ENCODE measurements around the gene CEBPA. TPM values are rescaled to one million over a fixed set of nuclear protein-coding genes. Genes with fewer than 3 reads are reported as not detected.

The CEBPA gene
- polyA plus RNA-seq, 1 experiment = 0.06 TPM

DNA sequence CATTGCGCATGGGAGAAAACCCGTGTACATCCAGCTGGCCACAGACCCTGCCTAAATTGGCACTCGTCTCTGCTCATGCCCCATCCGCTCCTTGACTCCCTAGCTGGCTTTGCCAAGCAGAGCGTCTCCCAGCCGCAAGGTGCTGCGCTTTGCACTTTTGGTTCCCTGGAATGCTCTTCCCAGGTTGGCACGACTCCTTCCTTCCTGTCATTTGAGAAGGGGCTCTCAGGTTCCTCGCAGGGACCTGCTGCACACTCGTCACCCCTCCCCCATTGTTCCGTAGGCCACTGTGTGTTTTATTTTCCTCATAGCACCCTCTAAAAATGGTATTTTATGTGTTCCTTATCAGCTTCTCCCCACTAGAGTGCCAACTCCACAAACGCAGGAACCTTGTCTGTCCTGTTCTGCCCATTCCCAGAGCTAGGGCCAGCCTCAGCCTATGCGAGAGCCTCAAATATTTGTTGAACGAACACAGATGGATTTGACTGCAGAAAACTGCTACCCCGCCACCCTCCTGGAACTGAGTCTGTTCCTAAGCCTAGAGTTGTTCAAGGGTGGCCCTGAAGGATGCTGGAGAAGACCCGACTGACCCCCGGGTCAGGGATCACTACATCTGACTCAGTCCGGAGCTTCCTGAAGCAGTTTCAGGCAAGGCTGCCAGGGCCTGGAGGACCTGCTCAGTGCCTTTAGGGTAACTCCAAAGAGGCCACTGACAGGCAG, 8.4 kb upstream of the CEBPA start:
- ChIA-PET CTCF (interaction anchor here (1.1 kb wide), 1 partner anchor 8 kb away, joined by 3 read pairs; no protein-coding TSS in a partner anchor), POLR2A (no interaction called here)
- TF ChIP-seq, protein P1, sequence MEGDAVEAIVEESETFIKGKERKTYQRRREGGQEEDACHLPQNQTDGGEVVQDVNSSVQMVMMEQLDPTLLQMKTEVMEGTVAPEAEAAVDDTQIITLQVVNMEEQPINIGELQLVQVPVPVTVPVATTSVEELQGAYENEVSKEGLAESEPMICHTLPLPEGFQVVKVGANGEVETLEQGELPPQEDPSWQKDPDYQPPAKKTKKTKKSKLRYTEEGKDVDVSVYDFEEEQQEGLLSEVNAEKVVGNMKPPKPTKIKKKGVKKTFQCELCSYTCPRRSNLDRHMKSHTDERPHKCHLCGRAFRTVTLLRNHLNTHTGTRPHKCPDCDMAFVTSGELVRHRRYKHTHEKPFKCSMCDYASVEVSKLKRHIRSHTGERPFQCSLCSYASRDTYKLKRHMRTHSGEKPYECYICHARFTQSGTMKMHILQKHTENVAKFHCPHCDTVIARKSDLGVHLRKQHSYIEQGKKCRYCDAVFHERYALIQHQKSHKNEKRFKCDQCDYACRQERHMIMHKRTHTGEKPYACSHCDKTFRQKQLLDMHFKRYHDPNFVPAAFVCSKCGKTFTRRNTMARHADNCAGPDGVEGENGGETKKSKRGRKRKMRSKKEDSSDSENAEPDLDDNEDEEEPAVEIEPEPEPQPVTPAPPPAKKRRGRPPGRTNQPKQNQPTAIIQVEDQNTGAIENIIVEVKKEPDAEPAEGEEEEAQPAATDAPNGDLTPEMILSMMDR (IDR thresholded peaks at IDR 0.05; ENCODE audit: low read depth, low read length) = no peak
- peak overlapping the region; percentile 11 for H3K27ac ChIP-seq (ENCODE audit: low read depth, low read length)
- H3K27me3 ChIP-seq (ENCODE audit: control insufficient read depth, insufficient read depth, low read length) = peaks cover 24% of the 10 kb centered on the region
- no peaks in the 10 kb centered on the region for H3K9me3 ChIP-seq (ENCODE audit: control insufficient read depth, insufficient read depth, low read length)
- no peak overlapping the region for H3K4me3 ChIP-seq (ENCODE audit: low read depth, low read length)
- no peak for DNase-seq (ENCODE audit: low read depth, low spot score)

GRCh38 chr19:33309826-33310225, 7.5 kb upstream of the CEBPA start:
- H3K27me3 ChIP-seq (ENCODE audit: control insufficient read depth, insufficient read depth, low read length) = peaks cover 32% of the 10 kb centered on the region
- TF ChIP-seq, protein P1 (IDR thresholded peaks at IDR 0.05; ENCODE audit: low read depth, low read length) = no peak
- no peaks in the 10 kb centered on the region for H3K9me3 ChIP-seq (ENCODE audit: control insufficient read depth, insufficient read depth, low read length)
- CTCF ChIA-PET = no interaction called here
- no peak for DNase-seq (ENCODE audit: low read depth, low spot score)
- H3K4me3 ChIP-seq (ENCODE audit: low read depth, low read length) = no peak overlapping the region
- H3K27ac ChIP-seq (ENCODE audit: low read depth, low read length) = no peak overlapping the region
- POLR2A ChIA-PET = no interaction called here

DNA sequence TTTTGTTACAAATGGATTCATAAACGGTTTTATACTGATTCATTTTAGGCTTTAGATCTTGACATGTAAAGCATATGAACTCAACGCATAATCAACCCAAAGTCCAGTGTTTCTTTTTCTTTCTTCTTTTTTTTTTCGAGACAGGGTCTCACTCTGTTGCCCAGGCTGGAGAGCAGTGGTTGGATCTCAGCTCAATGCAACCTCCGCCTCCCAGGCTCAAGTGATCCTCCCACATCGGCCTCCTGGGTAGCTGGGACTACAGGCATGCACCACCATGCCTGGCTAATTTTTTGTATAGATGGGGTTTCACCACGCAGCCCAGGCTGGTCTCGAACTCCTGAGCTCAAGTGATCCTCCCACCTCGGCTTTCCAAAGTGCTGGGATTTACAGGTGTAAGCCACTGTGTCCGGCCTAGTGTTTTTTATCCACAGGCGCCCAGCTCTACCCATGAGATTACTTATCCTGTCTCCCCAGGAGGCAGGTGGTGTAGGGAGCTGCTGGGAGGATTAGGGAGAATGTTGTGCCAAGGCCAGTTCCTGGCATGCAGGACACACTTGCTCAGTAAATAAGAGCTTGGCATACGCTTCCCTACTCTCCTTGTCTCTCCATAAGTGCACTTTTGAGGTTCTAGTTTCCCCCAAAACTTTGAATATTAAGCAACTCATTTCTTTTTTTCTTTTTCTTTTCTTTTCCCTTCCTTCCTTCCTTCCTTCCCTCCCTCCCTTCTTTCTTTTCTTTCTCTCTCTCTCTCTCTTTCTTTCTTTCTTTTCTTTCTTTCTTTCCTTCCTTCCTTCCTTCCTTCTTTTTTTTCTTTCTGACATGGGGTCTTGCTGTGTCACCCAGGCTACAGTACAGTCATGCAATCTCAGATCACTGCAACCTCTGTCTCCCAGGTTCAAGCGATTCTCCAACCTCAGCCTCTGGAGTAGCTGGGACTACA, 4.8 kb upstream of the CEBPA start:
- TF ChIP-seq, protein P1 (IDR thresholded peaks at IDR 0.05; ENCODE audit: low read depth, low read length) = no peak
- no peak overlapping the region for H3K27ac ChIP-seq (ENCODE audit: low read depth, low read length)
- peaks cover 7% of the 10 kb centered on the region; the same call in 1 of the 2 replicates for H3K9me3 ChIP-seq (ENCODE audit: control insufficient read depth, insufficient read depth, low read length)
- POLR2A ChIA-PET = no interaction called here
- DNase-seq (ENCODE audit: low read depth, low spot score) = no peak
- CTCF ChIA-PET = no interaction called here
- H3K4me3 ChIP-seq (ENCODE audit: low read depth, low read length) = no peak overlapping the region
- peaks cover 50% of the 10 kb centered on the region for H3K27me3 ChIP-seq (ENCODE audit: control insufficient read depth, insufficient read depth, low read length)

- peaks cover 49% of the 10 kb centered on the region for H3K27me3 ChIP-seq (ENCODE audit: control insufficient read depth, insufficient read depth, low read length)
- ChIA-PET CTCF (no interaction called here), POLR2A (no interaction called here)
- TF ChIP-seq, protein P1 (IDR thresholded peaks at IDR 0.05; ENCODE audit: low read depth, low read length) = no peak
- DNase-seq (ENCODE audit: low read depth, low spot score) = no peak
- no peak overlapping the region for H3K4me3 ChIP-seq (ENCODE audit: low read depth, low read length)
- H3K9me3 ChIP-seq (ENCODE audit: control insufficient read depth, insufficient read depth, low read length) = peaks cover 7% of the 10 kb centered on the region; the same call in 1 of the 2 replicates
- H3K27ac ChIP-seq (ENCODE audit: low read depth, low read length) = no peak overlapping the region
Observed at GRCh38 chr19:33306191-33306590, 3.9 kb upstream of the CEBPA start.

All from AG04450 (cell line).